HAP-1 (cell line): Measurements from ENCODE around the gene AGAP1.

Source experiments
- DNase-seq, 2 experiments: peaks; one replicate each; pipeline ENCODE4 v3.0.0-alpha.2; 2016 to 2020; ENCODE audit warnings: low spot score in 2 of 2
- H3K27me3 ChIP-seq: fragments of 250-450 bp; sonication (Bioruptor Pico); 2 replicates; pipeline ENCODE4 v1.5.1; 2020; ENCODE audit warnings: low read depth, mild to moderate bottlenecking, moderate library complexity
- H3K36me3 ChIP-seq: fragments of 250-450 bp; sonication (Bioruptor Pico); replicated peaks from 2 replicates; pipeline ENCODE4 v1.5.1; 2020; ENCODE audit warnings: mild to moderate bottlenecking
- H3K4me1 ChIP-seq: fragments of 250-450 bp; sonication (Bioruptor Pico); 2 replicates; pipeline ENCODE4 v1.5.1; 2020; ENCODE audit warnings: mild to moderate bottlenecking
- H3K4me3 ChIP-seq: fragments of 250-450 bp; sonication (Bioruptor Pico); 2 replicates; pipeline ENCODE4 v1.5.1; 2020; ENCODE audit warnings: mild to moderate bottlenecking, moderate library complexity
- H3K9me3 ChIP-seq: fragments of 250-450 bp; sonication (Bioruptor Pico); 2 replicates; pipeline ENCODE4 v1.5.1; 2020; ENCODE audit warnings: mild to moderate bottlenecking, moderate library complexity
- in situ Hi-C: fragments of 300-500 bp; cut with MboI; formaldehyde crosslinking; loops from 3 replicates; pipeline ENCODE4 v1.14.3; 2020; ENCODE audit warnings: low sequenced_read_pairs, inconsistent platforms, mixed read lengths

The AGAP1 gene

GRCh38 chr2:235495373-235496238 is 1.8 kb downstream of the AGAP1 start:
- DNase-seq = peak; percentile 4 to 43
- in situ Hi-C loops = no loop called here
- H3K27me3 ChIP-seq = no peaks in the 10 kb centered on the region

GRCh38 chr2:235496239-235496621 is 2.4 kb downstream of the AGAP1 start:
- in situ Hi-C loops = no loop called here
- H3K4me1 ChIP-seq = peaks cover 16% of the 10 kb centered on the region
- no peak overlapping the region for H3K4me3 ChIP-seq

More at GRCh38 chr2:235495373-235496238, 1.8 kb downstream of the AGAP1 start:
- Histone ChIP-seq H3K4me3 (peak overlapping the region; percentile 45), H3K36me3 (no peaks in the 10 kb centered on the region), H3K4me1 (peaks cover 10% of the 10 kb centered on the region), H3K9me3 (no peaks in the 10 kb centered on the region)

GRCh38 chr2:235497096-235497495 is 3.3 kb downstream of the AGAP1 start:
- DNase-seq = no peak
- no peaks in the 10 kb centered on the region for H3K27me3 ChIP-seq
- in situ Hi-C loops = no loop called here
- H3K4me3 ChIP-seq = no peak overlapping the region
- peaks cover 25% of the 10 kb centered on the region for H3K4me1 ChIP-seq
- no peaks in the 10 kb centered on the region for H3K9me3 ChIP-seq
- H3K36me3 ChIP-seq = no peaks in the 10 kb centered on the region

More at GRCh38 chr2:235496239-235496621, 2.4 kb downstream of the AGAP1 start:
- no peaks in the 10 kb centered on the region for H3K9me3 ChIP-seq
- no peak for DNase-seq
- H3K36me3 ChIP-seq = no peaks in the 10 kb centered on the region
- no peaks in the 10 kb centered on the region for H3K27me3 ChIP-seq

- H3K4me1 ChIP-seq = peaks cover 27% of the 10 kb centered on the region
Measured at GRCh38 chr2:235498541-235498940, 4.7 kb downstream of the AGAP1 start.

GRCh38 chr2:235498946-235499812 is 5.3 kb downstream of the AGAP1 start:
- H3K9me3 ChIP-seq = no peaks in the 10 kb centered on the region
- H3K27me3 ChIP-seq = no peaks in the 10 kb centered on the region
- DNase-seq = no peak
- peaks cover 27% of the 10 kb centered on the region for H3K4me1 ChIP-seq
- in situ Hi-C loops = no loop called here
- no peak overlapping the region for H3K4me3 ChIP-seq
- H3K36me3 ChIP-seq = no peaks in the 10 kb centered on the region

More at GRCh38 chr2:235498541-235498940, 4.7 kb downstream of the AGAP1 start:
- Histone ChIP-seq H3K36me3 (no peaks in the 10 kb centered on the region), H3K4me3 (no peak overlapping the region), H3K27me3 (no peaks in the 10 kb centered on the region), H3K9me3 (no peaks in the 10 kb centered on the region)
- no peak for DNase-seq
- in situ Hi-C loops = no loop called here

GRCh38 chr2:235500110-235500760 is 6.4 kb downstream of the AGAP1 start:
- no peak for DNase-seq
- H3K9me3 ChIP-seq = no peaks in the 10 kb centered on the region
- peaks cover 35% of the 10 kb centered on the region for H3K4me1 ChIP-seq
- H3K36me3 ChIP-seq = no peaks in the 10 kb centered on the region
- in situ Hi-C loops = no loop called here
- no peaks in the 10 kb centered on the region for H3K27me3 ChIP-seq
- no peak overlapping the region for H3K4me3 ChIP-seq

GRCh38 chr2:235500761-235501672 is 7.2 kb downstream of the AGAP1 start:
- no peaks in the 10 kb centered on the region for H3K36me3 ChIP-seq
- in situ Hi-C loops = no loop called here
- no peak for DNase-seq
- no peaks in the 10 kb centered on the region for H3K27me3 ChIP-seq
- H3K9me3 ChIP-seq = no peaks in the 10 kb centered on the region
- H3K4me3 ChIP-seq = no peak overlapping the region
- H3K4me1 ChIP-seq = peaks cover 30% of the 10 kb centered on the region

- H3K4me3 ChIP-seq = no peak overlapping the region
- H3K27me3 ChIP-seq = no peaks in the 10 kb centered on the region
- H3K9me3 ChIP-seq = no peaks in the 10 kb centered on the region
- DNase-seq = peak; percentile 66 to 74
- H3K4me1 ChIP-seq = peaks cover 29% of the 10 kb centered on the region
- no peaks in the 10 kb centered on the region for H3K36me3 ChIP-seq
- in situ Hi-C loops = no loop called here
Measured at GRCh38 chr2:235501673-235502031, 7.8 kb downstream of the AGAP1 start.

- DNase-seq = no peak
- Histone ChIP-seq H3K9me3 (no peaks in the 10 kb centered on the region), H3K27me3 (no peaks in the 10 kb centered on the region), H3K36me3 (no peaks in the 10 kb centered on the region), H3K4me1 (peaks cover 29% of the 10 kb centered on the region), H3K4me3 (no peak overlapping the region)
- in situ Hi-C loops = no loop called here
Measured at GRCh38 chr2:235502336-235502735, 8.5 kb downstream of the AGAP1 start.

- Histone ChIP-seq H3K4me1 (peaks cover 29% of the 10 kb centered on the region), H3K4me3 (no peak overlapping the region), H3K27me3 (no peaks in the 10 kb centered on the region), H3K9me3 (no peaks in the 10 kb centered on the region), H3K36me3 (no peaks in the 10 kb centered on the region)
- peak in 1 of 2 experiments; percentile 21 for DNase-seq
- in situ Hi-C loops = no loop called here
Measured at GRCh38 chr2:235504441-235505180, 10.8 kb downstream of the AGAP1 start.

GRCh38 chr2:235505181-235505741 is 11.4 kb downstream of the AGAP1 start:
- Histone ChIP-seq H3K36me3 (no peaks in the 10 kb centered on the region), H3K4me1 (peaks cover 29% of the 10 kb centered on the region), H3K27me3 (no peaks in the 10 kb centered on the region), H3K9me3 (no peaks in the 10 kb centered on the region), H3K4me3 (no peak overlapping the region)
- peak in 1 of 2 experiments; percentile 54 for DNase-seq
- in situ Hi-C loops = no loop called here

GRCh38 chr2:235506291-235506996 is 12.6 kb downstream of the AGAP1 start:
- Histone ChIP-seq H3K27me3 (no peaks in the 10 kb centered on the region), H3K9me3 (no peaks in the 10 kb centered on the region), H3K4me1 (peaks cover 20% of the 10 kb centered on the region), H3K36me3 (no peaks in the 10 kb centered on the region), H3K4me3 (no peak overlapping the region)
- DNase-seq = no peak
- in situ Hi-C loops = no loop called here
